Natural killer cell (primary cell): ENCODE data around the gene NR5A2. TPM values are rescaled to one million over a fixed set of nuclear protein-coding genes. Genes with fewer than 3 reads are reported as not detected.
"Not testable (repeated sequence)": the region's sequence is repeated elsewhere in the genome, so short reads cannot be mapped to it uniquely, and the experiment has no call there.

Experiments
- ATAC-seq, 3 donors: fragments of 150-1000 bp in 2 of 3; fragments of 200-7000 bp in 1 of 3; cut with Tn5 transposase; 1 replicate in 1 of 3; 2 replicates in 2 of 3; pipeline ENCODE4 v1.10.0; 2021; ENCODE audit warnings: mild to moderate bottlenecking in 2 of 3, moderate library complexity in 2 of 3
- DNase-seq, 2 donors: peaks; one replicate each; pipeline versions ENCODE4 v3.0.0 to v3.0.0-alpha.2; 2013 to 2021; ENCODE audit warnings: mixed read lengths in 1 of 2
- H3K27ac ChIP-seq: one replicate; pipeline ENCODE4 v1.5.1; 2013; ENCODE audit warnings: mild to moderate bottlenecking, low read length
- H3K27me3 ChIP-seq: one replicate; pipeline ENCODE4 v1.6.1; 2013; ENCODE audit warnings: low read length; ENCODE audit not compliant: control insufficient read depth, insufficient read depth
- H3K36me3 ChIP-seq: one replicate; pipeline ENCODE4 v1.6.1; 2013; ENCODE audit warnings: low read length; ENCODE audit not compliant: control insufficient read depth, insufficient read depth
- H3K4me1 ChIP-seq: one replicate; pipeline ENCODE4 v1.6.1; 2013; ENCODE audit warnings: low read length; ENCODE audit not compliant: control insufficient read depth, insufficient read depth
- H3K4me3 ChIP-seq: one replicate; pipeline ENCODE4 v1.5.1; 2013; ENCODE audit warnings: low read length
- H3K9me3 ChIP-seq: one replicate; pipeline ENCODE4 v1.6.1; 2013; ENCODE audit warnings: low read length; ENCODE audit not compliant: control insufficient read depth, insufficient read depth
- H3K27ac Mint-ChIP-seq, 2 donors: one replicate each; pipeline ENCODE4 v1.8.0; 2022; ENCODE audit warnings: mild to moderate bottlenecking in 2 of 2, mixed read lengths in 2 of 2, moderate library complexity in 1 of 2
- H3K27me3 Mint-ChIP-seq, 2 donors: one replicate each; pipeline ENCODE4 v1.8.0; 2022; ENCODE audit warnings: low read depth in 2 of 2, mixed read lengths in 2 of 2
- H3K36me3 Mint-ChIP-seq: one replicate; pipeline ENCODE4 v1.8.0; 2022; ENCODE audit warnings: mixed read lengths
- H3K4me1 Mint-ChIP-seq, 2 donors: one replicate each; pipeline ENCODE4 v1.8.0; 2022; ENCODE audit warnings: mixed read lengths in 2 of 2
- H3K4me3 Mint-ChIP-seq: one replicate; pipeline ENCODE4 v1.8.0; 2022; ENCODE audit warnings: mild to moderate bottlenecking, moderate library complexity, mixed read lengths
- H3K9me3 Mint-ChIP-seq, 2 donors: one replicate each; pipeline ENCODE4 v1.8.0; 2022; ENCODE audit warnings: mixed read lengths in 2 of 2
- CTCF ChIP-seq: fragments of 200-600 bp; IDR thresholded peaks from one replicate; pipeline ENCODE4 v1.8.0; 2022; ENCODE audit warnings: antibody characterized with exemption
- WGBS: methylation state at CpG from one replicate; pipeline ENCODE4 v1.1.7; 2013; ENCODE audit warnings: missing lambda C conversion rate; ENCODE audit not compliant: insufficient coverage; 5-methylcytosine and 5-hydroxymethylcytosine counted together
- intact Hi-C: fragments of 100-400 bp; cut with micrococcal nuclease; formaldehyde crosslinking; loops from one replicate; pipeline ENCODE4 v1.14.2; 2022
- total RNA-seq, 4 donors: library from RNA; stranded (reverse); fragments of 120-200 nt in 1 of 4; gene quantifications; one replicate each; pipeline versions ENCODE4 v1.2.3 to v1.2.4, GENCODE V29; 2013 to 2022

The NR5A2 gene
- total RNA-seq, 3 donors from 2014 or later (not counting 1 experiment from before 2014, with no cell fraction given), result not detected

DNA sequence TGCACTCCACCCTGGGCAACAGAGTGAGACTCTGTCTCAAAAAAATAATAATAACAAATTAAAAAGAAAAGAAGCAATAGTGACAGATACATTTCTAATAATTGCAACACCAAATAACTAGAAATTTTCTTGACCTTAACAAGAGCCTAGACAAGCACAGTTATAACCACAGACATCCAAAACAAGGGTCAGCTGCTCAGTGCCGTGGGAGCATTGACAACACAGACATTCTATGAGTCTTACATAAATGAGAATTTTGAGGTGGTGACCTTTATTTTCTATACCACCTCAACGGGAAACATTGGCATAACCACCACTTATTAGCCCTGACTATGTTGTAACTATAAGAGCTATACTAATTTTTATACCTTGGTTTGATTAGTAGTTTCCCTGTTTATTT, 156.1 kb downstream of the NR5A2 start:
- H3K27ac Mint-ChIP-seq, result no peak overlapping the region
- Histone ChIP-seq H3K27me3 (no peaks in the 10 kb centered on the region), H3K9me3 (no peaks in the 10 kb centered on the region), H3K4me3 (no peak overlapping the region), H3K36me3 (no peaks in the 10 kb centered on the region), H3K27ac (no peak overlapping the region), H3K4me1 (no peaks in the 10 kb centered on the region)
- H3K9me3 Mint-ChIP-seq, result peaks cover 0 to 2% of the 10 kb centered on the region in 2 donors
- no peaks in the 10 kb centered on the region for H3K36me3 Mint-ChIP-seq
- no peak overlapping the region for H3K4me3 Mint-ChIP-seq
- ATAC-seq (no peak), DNase-seq (no peak)
- intact Hi-C loops, result no loop called here
- H3K4me1 Mint-ChIP-seq, result no peaks in the 10 kb centered on the region
- peaks cover 17 to 47% of the 10 kb centered on the region in 2 donors for H3K27me3 Mint-ChIP-seq
- 67% methylated on average over 1 of the region's 2 CpGs for WGBS
- TF ChIP-seq CTCF, result no peak

- ATAC-seq (no peak), DNase-seq (no peak)
- no peak overlapping the region for H3K27ac ChIP-seq
- peaks cover 17 to 47% of the 10 kb centered on the region in 2 donors for H3K27me3 Mint-ChIP-seq
- H3K4me1 Mint-ChIP-seq, result no peaks in the 10 kb centered on the region
- TF ChIP-seq CTCF, result no peak
- no peaks in the 10 kb centered on the region for H3K27me3 ChIP-seq
- H3K36me3 ChIP-seq, result no peaks in the 10 kb centered on the region
- intact Hi-C loops, result no loop called here
- no peak overlapping the region for H3K4me3 ChIP-seq
- H3K4me1 ChIP-seq, result no peaks in the 10 kb centered on the region
- no peak overlapping the region for H3K4me3 Mint-ChIP-seq
- H3K27ac Mint-ChIP-seq, result no peak overlapping the region
- H3K36me3 Mint-ChIP-seq, result no peaks in the 10 kb centered on the region
- no peaks in the 10 kb centered on the region for H3K9me3 ChIP-seq
- H3K9me3 Mint-ChIP-seq, result peaks cover 0 to 2% of the 10 kb centered on the region in 2 donors
- WGBS, result 37% methylated on average over 3 of the region's 4 CpGs
Observed at GRCh38 chr1:200184196-200184595, 156.7 kb downstream of the NR5A2 start.

DNA sequence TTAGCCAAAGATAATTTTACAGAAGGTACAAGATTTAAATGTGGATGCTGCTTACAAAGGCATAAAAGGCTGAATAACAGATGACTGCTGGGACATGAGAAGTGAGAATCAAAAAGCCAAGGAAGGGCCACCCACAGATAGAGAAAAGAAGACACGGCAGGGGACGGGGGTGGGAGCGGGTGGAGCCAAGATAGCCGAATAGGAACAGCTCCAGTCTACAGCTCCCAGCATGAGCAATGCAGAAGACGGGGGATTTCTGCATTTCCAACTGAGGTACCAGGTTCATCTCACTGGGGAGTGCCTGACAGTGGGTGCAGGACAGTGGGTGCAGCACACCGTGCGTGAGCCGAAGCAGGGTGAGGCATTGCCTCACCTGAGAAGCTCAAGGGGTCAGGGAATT, 157.7 kb downstream of the NR5A2 start:
- H3K36me3 Mint-ChIP-seq, intact Hi-C loops, H3K4me1 Mint-ChIP-seq, H3K9me3 Mint-ChIP-seq, H3K36me3 ChIP-seq, H3K9me3 ChIP-seq, H3K27ac Mint-ChIP-seq, H3K27me3 ChIP-seq, H3K27ac ChIP-seq, H3K4me1 ChIP-seq, H3K4me3 ChIP-seq, DNase-seq, ATAC-seq, H3K4me3 Mint-ChIP-seq: not testable (repeated sequence)
- H3K27me3 Mint-ChIP-seq, result peaks cover 17 to 47% of the 10 kb centered on the region in 2 donors
- WGBS, result 86% methylated on average over 8 of the region's 8 CpGs

DNA sequence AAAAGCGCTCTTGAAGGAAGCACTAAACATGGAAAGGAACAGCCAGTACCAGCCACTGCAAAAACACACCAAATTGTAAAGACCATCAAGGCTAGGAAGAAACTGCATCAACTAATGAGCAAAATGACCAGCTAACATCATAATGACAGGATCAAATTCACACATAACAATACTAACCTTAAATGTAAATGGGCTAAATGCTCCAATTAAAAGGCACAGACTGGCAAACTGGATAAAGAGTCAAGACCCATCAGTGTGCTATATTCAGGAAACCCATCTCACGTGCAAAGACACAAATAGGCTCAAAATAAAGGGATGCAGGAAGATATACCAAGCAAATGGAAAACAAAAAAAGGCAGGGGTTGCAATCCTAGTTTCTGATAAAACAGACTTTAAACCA, 159.8 kb downstream of the NR5A2 start:
- H3K27me3 ChIP-seq, DNase-seq, H3K4me1 Mint-ChIP-seq, H3K4me3 ChIP-seq, H3K4me1 ChIP-seq, H3K9me3 Mint-ChIP-seq, H3K27ac ChIP-seq, H3K27ac Mint-ChIP-seq, H3K36me3 Mint-ChIP-seq, intact Hi-C loops, H3K9me3 ChIP-seq, ATAC-seq, H3K4me3 Mint-ChIP-seq, H3K36me3 ChIP-seq: not testable (repeated sequence)
- peaks cover 12 to 38% of the 10 kb centered on the region in 2 donors for H3K27me3 Mint-ChIP-seq
- WGBS, result no CpG with 5 or more reads among the region's 2 CpGs

- H3K4me1 ChIP-seq, result no peaks in the 10 kb centered on the region
- no peak for DNase-seq
- H3K9me3 Mint-ChIP-seq, result no peaks in the 10 kb centered on the region
Observed at GRCh38 chr1:200191993-200192392, 164.5 kb downstream of the NR5A2 start.

More at GRCh38 chr1:200191993-200192392, 164.5 kb downstream of the NR5A2 start:
- Mint-ChIP-seq H3K27me3 (peaks cover 7 to 8% of the 10 kb centered on the region in 2 donors), H3K36me3 (no peaks in the 10 kb centered on the region), H3K4me1 (no peaks in the 10 kb centered on the region), H3K4me3 (no peak overlapping the region), H3K27ac (no peak overlapping the region)
- no peak overlapping the region for H3K4me3 ChIP-seq
- intact Hi-C loops, result no loop called here
- no peaks in the 10 kb centered on the region for H3K36me3 ChIP-seq
- ATAC-seq, result no peak
- 94% methylated on average over 2 of the region's 3 CpGs for WGBS
- H3K27ac ChIP-seq, result no peak overlapping the region
- H3K9me3 ChIP-seq, result no peaks in the 10 kb centered on the region
- no peak for TF ChIP-seq CTCF
- no peaks in the 10 kb centered on the region for H3K27me3 ChIP-seq
